Measurements from ENCODE around the gene RNF135.
"Not testable (repeated sequence)": the region's sequence is repeated elsewhere in the genome, so short reads cannot be mapped to it uniquely, and the experiment has no call there.

Gene RNF135

DNA sequence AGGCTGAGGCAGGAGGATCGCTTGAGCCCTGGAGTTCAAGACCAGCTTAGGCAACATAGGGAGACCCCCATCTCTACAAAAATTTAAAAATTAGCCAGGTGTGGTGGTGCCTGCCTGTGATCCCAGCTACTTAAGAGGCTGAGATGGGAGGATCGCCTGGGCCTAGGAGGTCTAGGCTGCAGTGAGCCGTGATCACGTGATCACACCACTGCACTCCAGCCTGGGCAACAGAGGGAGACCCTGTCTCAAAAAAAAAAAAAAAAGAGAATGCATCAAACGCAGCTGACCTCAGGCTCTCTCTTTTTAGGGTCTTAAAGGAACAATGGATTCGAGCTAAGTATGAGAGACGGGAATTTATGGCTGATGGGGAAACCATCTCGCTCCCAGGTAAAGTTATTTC lies 39.3 kb upstream of the RNF135 start:
- peaks cover 10% of the 10 kb centered on the region for H3K27me3 ChIP-seq (replicated peaks; ENCODE audit: control insufficient read depth, insufficient read depth, low read length)
- not testable (repeated sequence) for DNase-seq (ENCODE audit: low read depth); H3K4me3 ChIP-seq (ENCODE audit: low read length); H3K36me3 ChIP-seq (ENCODE audit: control insufficient read depth, insufficient read depth, low read length, severe bottlenecking); H3K9ac ChIP-seq (ENCODE audit: low read length); H3K9me3 ChIP-seq (ENCODE audit: control insufficient read depth, low read length); H3K4me1 ChIP-seq (ENCODE audit: control insufficient read depth, insufficient read depth, low read length)

DNA sequence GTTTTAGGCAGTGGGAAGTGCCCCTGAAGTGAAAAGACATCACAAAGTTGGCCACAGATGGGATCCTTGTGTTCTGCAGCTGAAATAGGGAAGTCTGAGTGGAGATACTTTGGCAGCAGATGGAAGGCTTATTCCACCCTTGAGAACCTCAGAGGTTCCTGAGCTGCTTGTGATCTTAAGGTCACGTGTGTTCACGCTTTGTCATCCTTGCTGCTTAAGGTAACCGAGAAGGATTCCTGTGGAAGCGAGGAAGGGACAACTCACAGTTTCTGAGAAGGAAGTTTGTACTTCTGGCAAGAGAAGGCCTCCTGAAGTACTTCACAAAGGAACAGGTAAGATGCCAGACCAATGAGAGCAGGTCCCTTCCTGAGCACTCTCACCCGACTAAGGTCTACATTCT lies 36.9 kb upstream of the RNF135 start:
- H3K9me3 ChIP-seq (ENCODE audit: control insufficient read depth, low read length) = no peaks in the 10 kb centered on the region
- H3K9ac ChIP-seq (ENCODE audit: low read length) = no peak overlapping the region
- no peak for DNase-seq (ENCODE audit: low read depth)
- peaks cover 10% of the 10 kb centered on the region for H3K27me3 ChIP-seq (replicated peaks; ENCODE audit: control insufficient read depth, insufficient read depth, low read length)
- no peaks in the 10 kb centered on the region for H3K36me3 ChIP-seq (ENCODE audit: control insufficient read depth, insufficient read depth, low read length, severe bottlenecking)
- no peaks in the 10 kb centered on the region for H3K4me1 ChIP-seq (ENCODE audit: control insufficient read depth, insufficient read depth, low read length)
- H3K4me3 ChIP-seq (ENCODE audit: low read length) = no peak overlapping the region

DNA sequence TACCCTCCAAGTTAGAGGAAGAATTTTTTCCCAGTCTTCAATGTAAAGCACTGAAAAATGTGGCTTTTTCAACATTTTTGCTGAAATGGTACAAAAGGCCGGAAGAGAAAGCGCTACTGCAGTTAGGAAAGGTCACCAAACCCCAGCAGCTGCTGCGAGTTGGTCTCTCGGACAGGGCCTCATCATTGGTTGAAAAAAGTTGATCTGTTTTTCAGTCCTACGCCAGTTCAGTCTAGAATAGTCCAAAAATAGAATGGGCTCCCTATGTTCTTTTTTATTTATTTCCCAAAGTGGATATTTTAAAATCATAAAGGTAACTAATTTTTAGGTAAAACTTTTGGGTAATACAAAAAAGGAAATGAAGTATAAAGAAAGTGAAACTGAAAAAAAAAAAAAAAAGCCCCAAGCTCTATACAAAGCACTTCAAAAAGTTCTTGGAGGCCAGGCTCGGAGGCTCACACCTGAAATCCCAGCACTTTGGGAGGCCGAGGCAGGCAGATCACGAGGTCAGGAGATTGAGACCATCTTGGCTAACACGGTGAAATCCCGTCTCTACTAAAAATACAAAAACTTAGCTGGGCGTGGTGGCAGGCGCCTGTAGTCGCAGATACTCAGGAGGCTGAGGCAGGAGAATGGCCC lies 31.7 kb upstream of the RNF135 start:
- no peak for DNase-seq (ENCODE audit: low read depth)
- H3K9me3 ChIP-seq (ENCODE audit: control insufficient read depth, low read length) = no peaks in the 10 kb centered on the region

GRCh38 chr17:30942308-30943079 lies 28.3 kb upstream of the RNF135 start:
- Histone ChIP-seq H3K9me3 (ENCODE audit: control insufficient read depth, low read length) (no peaks in the 10 kb centered on the region), H3K36me3 (ENCODE audit: control insufficient read depth, insufficient read depth, low read length, severe bottlenecking) (no peaks in the 10 kb centered on the region), H3K4me1 (ENCODE audit: control insufficient read depth, insufficient read depth, low read length) (no peaks in the 10 kb centered on the region), H3K27me3 (replicated peaks; ENCODE audit: control insufficient read depth, insufficient read depth, low read length) (no peaks in the 10 kb centered on the region), H3K4me3 (ENCODE audit: low read length) (no peak overlapping the region), H3K9ac (ENCODE audit: low read length) (no peak overlapping the region)
- DNase-seq (ENCODE audit: low read depth) = peak; percentile 26

More for the DNA sequence above, 31.7 kb upstream of the RNF135 start:
- Histone ChIP-seq H3K4me1 (ENCODE audit: control insufficient read depth, insufficient read depth, low read length) (no peaks in the 10 kb centered on the region), H3K4me3 (ENCODE audit: low read length) (no peak overlapping the region), H3K36me3 (ENCODE audit: control insufficient read depth, insufficient read depth, low read length, severe bottlenecking) (no peaks in the 10 kb centered on the region), H3K27me3 (replicated peaks; ENCODE audit: control insufficient read depth, insufficient read depth, low read length) (no peaks in the 10 kb centered on the region), H3K9ac (ENCODE audit: low read length) (no peak overlapping the region)

GRCh38 chr17:30947796-30948195 lies 23.0 kb upstream of the RNF135 start:
- Histone ChIP-seq H3K36me3 (ENCODE audit: control insufficient read depth, insufficient read depth, low read length, severe bottlenecking) (no peaks in the 10 kb centered on the region), H3K9me3 (ENCODE audit: control insufficient read depth, low read length) (no peaks in the 10 kb centered on the region), H3K4me3 (ENCODE audit: low read length) (no peak overlapping the region), H3K27me3 (replicated peaks; ENCODE audit: control insufficient read depth, insufficient read depth, low read length) (no peaks in the 10 kb centered on the region), H3K4me1 (ENCODE audit: control insufficient read depth, insufficient read depth, low read length) (no peaks in the 10 kb centered on the region), H3K9ac (ENCODE audit: low read length) (no peak overlapping the region)
- no peak for DNase-seq (ENCODE audit: low read depth)

GRCh38 chr17:30950189-30950588 lies 20.6 kb upstream of the RNF135 start:
- no peaks in the 10 kb centered on the region for H3K4me1 ChIP-seq (ENCODE audit: control insufficient read depth, insufficient read depth, low read length)
- H3K27me3 ChIP-seq (replicated peaks; ENCODE audit: control insufficient read depth, insufficient read depth, low read length) = no peaks in the 10 kb centered on the region
- no peaks in the 10 kb centered on the region for H3K9me3 ChIP-seq (ENCODE audit: control insufficient read depth, low read length)
- H3K36me3 ChIP-seq (ENCODE audit: control insufficient read depth, insufficient read depth, low read length, severe bottlenecking) = no peaks in the 10 kb centered on the region
- no peak overlapping the region for H3K4me3 ChIP-seq (ENCODE audit: low read length)
- no peak for DNase-seq (ENCODE audit: low read depth)
- no peak overlapping the region for H3K9ac ChIP-seq (ENCODE audit: low read length)

DNA sequence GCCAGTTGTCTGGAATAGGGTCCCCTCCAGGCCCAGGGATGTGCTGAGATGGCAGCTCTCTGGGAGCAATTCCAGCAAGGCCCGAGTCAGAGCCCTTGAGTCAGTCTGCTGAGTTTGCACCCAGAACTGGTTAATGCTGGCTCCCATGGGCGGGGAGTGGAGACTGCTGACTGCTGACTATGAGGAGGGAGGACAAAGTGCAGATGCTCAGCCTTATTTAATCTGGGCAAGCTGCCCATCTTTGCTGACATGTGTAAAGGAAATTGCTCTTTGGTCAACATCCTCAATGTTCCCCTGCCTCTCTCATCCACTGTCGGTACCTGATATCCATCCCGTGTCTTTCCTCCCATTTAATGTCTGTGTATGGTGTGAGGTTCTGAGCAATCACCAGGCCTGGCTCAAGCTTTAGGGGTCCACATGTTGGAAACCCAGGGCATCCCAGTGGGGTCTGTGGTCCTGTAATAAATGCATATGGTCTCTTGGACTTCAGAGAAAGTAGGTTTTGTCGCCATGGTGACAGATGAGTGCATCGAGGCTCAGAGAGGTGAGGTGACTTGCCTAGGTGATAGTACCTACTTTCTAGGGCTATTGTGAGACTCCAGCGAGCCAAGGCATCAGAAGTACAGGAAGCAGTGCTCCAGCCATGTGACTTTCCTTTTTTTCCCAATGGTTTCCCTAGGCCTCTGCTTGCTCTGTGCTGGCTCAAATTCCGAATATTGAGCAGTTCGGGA lies 20.0 kb upstream of the RNF135 start:
- no peaks in the 10 kb centered on the region for H3K36me3 ChIP-seq (ENCODE audit: control insufficient read depth, insufficient read depth, low read length, severe bottlenecking)
- no peak overlapping the region for H3K4me3 ChIP-seq (ENCODE audit: low read length)
- no peaks in the 10 kb centered on the region for H3K27me3 ChIP-seq (replicated peaks; ENCODE audit: control insufficient read depth, insufficient read depth, low read length)
- no peak overlapping the region for H3K9ac ChIP-seq (ENCODE audit: low read length)
- no peaks in the 10 kb centered on the region for H3K4me1 ChIP-seq (ENCODE audit: control insufficient read depth, insufficient read depth, low read length)
- DNase-seq (ENCODE audit: low read depth) = peak; percentile 65
- no peaks in the 10 kb centered on the region for H3K9me3 ChIP-seq (ENCODE audit: control insufficient read depth, low read length)

DNA sequence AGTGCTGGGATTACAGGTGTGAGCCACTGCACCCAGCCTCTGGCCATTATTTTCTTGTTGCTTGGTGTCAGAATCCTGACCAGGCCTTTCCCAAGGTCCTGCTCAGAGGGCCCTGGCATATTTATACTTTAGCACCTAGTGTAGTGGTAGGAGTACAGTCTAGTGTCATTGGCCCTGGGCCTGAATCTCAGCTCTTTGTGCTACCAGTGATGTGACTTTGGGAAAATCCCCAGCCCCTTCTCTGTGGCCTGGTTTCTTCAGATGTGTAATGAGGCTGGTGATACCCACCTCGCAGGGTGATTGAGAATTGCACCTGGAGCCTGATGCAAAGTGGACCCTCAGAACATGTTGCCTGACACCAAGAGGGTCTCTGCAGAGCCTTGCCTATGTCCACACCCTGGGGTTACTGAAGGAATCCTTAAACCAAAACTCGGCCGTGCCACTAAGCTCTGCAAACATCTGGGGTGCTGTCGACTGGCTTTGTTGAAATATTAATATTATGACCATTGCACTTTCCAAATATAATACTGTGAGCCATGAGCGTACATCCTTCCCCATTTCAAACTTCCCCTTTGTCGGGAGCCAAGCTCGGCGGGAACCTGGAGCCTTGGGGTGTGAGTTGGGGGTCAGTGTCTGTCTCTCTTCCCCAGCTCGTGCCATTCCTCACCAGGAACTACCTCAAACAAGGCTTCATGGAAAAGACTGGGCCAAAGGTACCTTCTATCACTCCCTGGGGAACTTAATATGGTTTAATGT lies 18.0 kb upstream of the RNF135 start:
- peaks cover 7% of the 10 kb centered on the region for H3K4me1 ChIP-seq (ENCODE audit: control insufficient read depth, insufficient read depth, low read length)
- H3K9ac ChIP-seq (ENCODE audit: low read length) = no peak overlapping the region
- H3K36me3 ChIP-seq (ENCODE audit: control insufficient read depth, insufficient read depth, low read length, severe bottlenecking) = no peaks in the 10 kb centered on the region
- no peaks in the 10 kb centered on the region for H3K27me3 ChIP-seq (replicated peaks; ENCODE audit: control insufficient read depth, insufficient read depth, low read length)
- DNase-seq (ENCODE audit: low read depth) = no peak
- H3K4me3 ChIP-seq (ENCODE audit: low read length) = no peak overlapping the region
- no peaks in the 10 kb centered on the region for H3K9me3 ChIP-seq (ENCODE audit: control insufficient read depth, low read length)

GRCh38 chr17:30954046-30954830 lies 16.6 kb upstream of the RNF135 start:
- H3K9ac ChIP-seq (ENCODE audit: low read length) = no peak overlapping the region
- peaks cover 7% of the 10 kb centered on the region for H3K4me1 ChIP-seq (ENCODE audit: control insufficient read depth, insufficient read depth, low read length)
- H3K36me3 ChIP-seq (ENCODE audit: control insufficient read depth, insufficient read depth, low read length, severe bottlenecking) = no peaks in the 10 kb centered on the region
- no peaks in the 10 kb centered on the region for H3K27me3 ChIP-seq (replicated peaks; ENCODE audit: control insufficient read depth, insufficient read depth, low read length)
- H3K9me3 ChIP-seq (ENCODE audit: control insufficient read depth, low read length) = no peaks in the 10 kb centered on the region
- DNase-seq (ENCODE audit: low read depth) = peak; percentile 21
- no peak overlapping the region for H3K4me3 ChIP-seq (ENCODE audit: low read length)

GRCh38 chr17:30956764-30957374 lies 14.0 kb upstream of the RNF135 start:
- Histone ChIP-seq H3K4me3 (ENCODE audit: low read length) (no peak overlapping the region), H3K9me3 (ENCODE audit: control insufficient read depth, low read length) (no peaks in the 10 kb centered on the region), H3K27me3 (replicated peaks; ENCODE audit: control insufficient read depth, insufficient read depth, low read length) (no peaks in the 10 kb centered on the region), H3K9ac (ENCODE audit: low read length) (peak overlapping the region; percentile 0), H3K36me3 (ENCODE audit: control insufficient read depth, insufficient read depth, low read length, severe bottlenecking) (no peaks in the 10 kb centered on the region), H3K4me1 (ENCODE audit: control insufficient read depth, insufficient read depth, low read length) (peaks cover 10% of the 10 kb centered on the region)
- DNase-seq (ENCODE audit: low read depth) = no peak

Data from adipocyte (in vitro differentiated cells).